ENCODE measurements around the gene C13orf46.
A peak's percentile ranks its signal among the peaks of the same experiment; 100 is the strongest.

Gene C13orf46

GRCh38 chr13:113943821-113944565 lies 29.9 kb downstream of the C13orf46 start:
- TF ChIP-seq GATA1 (IDR thresholded peaks at IDR 0.05; ENCODE audit: low read depth, low read length) (no peak), POLR2A (IDR thresholded peaks at IDR 0.05; ENCODE audit: low read length) (no peak)
- DNase-seq, result peak in 1 of 2 experiments; percentile 22

- TF ChIP-seq POLR2A (IDR thresholded peaks at IDR 0.05; ENCODE audit: low read length), result no peak
- no peak for TF ChIP-seq GATA1 (IDR thresholded peaks at IDR 0.05; ENCODE audit: low read depth, low read length)
- no peak for DNase-seq
Observed at GRCh38 chr13:113942591-113943103, 31.2 kb downstream of the C13orf46 start.

- no peak for DNase-seq
- TF ChIP-seq POLR2A (IDR thresholded peaks at IDR 0.05; ENCODE audit: low read length) (no peak), GATA1 (IDR thresholded peaks at IDR 0.05; ENCODE audit: low read depth, low read length) (no peak)
Observed at GRCh38 chr13:113941571-113942191, 32.2 kb downstream of the C13orf46 start.

- TF ChIP-seq POLR2A (IDR thresholded peaks at IDR 0.05; ENCODE audit: low read length), result no peak
- no peak for TF ChIP-seq GATA1 (IDR thresholded peaks at IDR 0.05; ENCODE audit: low read depth, low read length)
- no peak for DNase-seq
Observed at GRCh38 chr13:113939944-113940297, 34.0 kb downstream of the C13orf46 start.

- TF ChIP-seq GATA1 (IDR thresholded peaks at IDR 0.05; ENCODE audit: low read depth, low read length) (no peak), POLR2A (IDR thresholded peaks at IDR 0.05; ENCODE audit: low read length) (no peak)
- DNase-seq, result no peak
Observed at GRCh38 chr13:113939129-113939943, 34.5 kb downstream of the C13orf46 start.

GRCh38 chr13:113938716-113939115 lies 35.2 kb downstream of the C13orf46 start:
- TF ChIP-seq GATA1 (IDR thresholded peaks at IDR 0.05; ENCODE audit: low read depth, low read length), result no peak
- no peak for TF ChIP-seq POLR2A (IDR thresholded peaks at IDR 0.05; ENCODE audit: low read length)
- no peak for DNase-seq

- TF ChIP-seq GATA1 (IDR thresholded peaks at IDR 0.05; ENCODE audit: low read depth, low read length) (no peak), POLR2A (IDR thresholded peaks at IDR 0.05; ENCODE audit: low read length) (no peak)
- no peak for DNase-seq
Observed at GRCh38 chr13:113938246-113938645, 35.6 kb downstream of the C13orf46 start.

GRCh38 chr13:113937527-113938180 lies 36.2 kb downstream of the C13orf46 start:
- no peak for DNase-seq
- TF ChIP-seq POLR2A (IDR thresholded peaks at IDR 0.05; ENCODE audit: low read length) (no peak), GATA1 (IDR thresholded peaks at IDR 0.05; ENCODE audit: low read depth, low read length) (no peak)

- TF ChIP-seq POLR2A (IDR thresholded peaks at IDR 0.05; ENCODE audit: low read length) (no peak), GATA1 (IDR thresholded peaks at IDR 0.05; ENCODE audit: low read depth, low read length) (no peak)
- no peak for DNase-seq
Observed at GRCh38 chr13:113937073-113937472, 36.8 kb downstream of the C13orf46 start.

- no peak for TF ChIP-seq POLR2A (IDR thresholded peaks at IDR 0.05; ENCODE audit: low read length)
- no peak for TF ChIP-seq GATA1 (IDR thresholded peaks at IDR 0.05; ENCODE audit: low read depth, low read length)
- no peak for DNase-seq
Observed at GRCh38 chr13:113936166-113936965, 37.5 kb downstream of the C13orf46 start.

- no peak for DNase-seq
- no peak for TF ChIP-seq POLR2A (IDR thresholded peaks at IDR 0.05; ENCODE audit: low read length)
- no peak for TF ChIP-seq GATA1 (IDR thresholded peaks at IDR 0.05; ENCODE audit: low read depth, low read length)
Observed at GRCh38 chr13:113935001-113935844, 38.7 kb downstream of the C13orf46 start.

- no peak for TF ChIP-seq GATA1 (IDR thresholded peaks at IDR 0.05; ENCODE audit: low read depth, low read length)
- no peak for TF ChIP-seq POLR2A (IDR thresholded peaks at IDR 0.05; ENCODE audit: low read length)
- DNase-seq, result no peak
Observed at GRCh38 chr13:113934576-113934975, 39.3 kb downstream of the C13orf46 start.
